DND-41 (cell line): Measurements from ENCODE around the gene GNAS-AS1.

ENCODE experiments used
- ATAC-seq: fragments of 200-7000 bp; cut with Tn5 transposase; 3 replicates; pipeline ENCODE4 v1.9.1; 2021; ENCODE audit warnings: low read depth; ENCODE audit not compliant: insufficient read depth
- DNase-seq: peaks from one replicate; pipeline ENCODE4 v3.0.0-alpha.2; 2020
- H2AFZ ChIP-seq: 2 replicates; pipeline ENCODE4 v1.6.0; 2012; ENCODE audit warnings: low read depth, low read length
- H3K27ac ChIP-seq: 2 replicates; pipeline ENCODE4 v1.5.1; 2012; ENCODE audit warnings: low read length, inconsistent platforms
- H3K27me3 ChIP-seq: fragments of 200-600 bp; sonication (generic); 2 replicates; pipeline ENCODE4 v1.6.0; 2012; ENCODE audit warnings: low read length, mild to moderate bottlenecking, inconsistent platforms; ENCODE audit not compliant: insufficient read depth, poor library complexity
- H3K36me3 ChIP-seq: 2 replicates; pipeline ENCODE4 v1.5.1; 2012; ENCODE audit warnings: low read length, inconsistent platforms; ENCODE audit not compliant: insufficient read depth
- H3K4me1 ChIP-seq: 2 replicates; pipeline ENCODE4 v1.5.1; 2012; ENCODE audit warnings: mild to moderate bottlenecking, low read length; ENCODE audit not compliant: insufficient read depth
- H3K4me2 ChIP-seq: 2 replicates; pipeline ENCODE4 v1.6.0; 2012; ENCODE audit warnings: mild to moderate bottlenecking, moderate library complexity, low read length, inconsistent platforms; ENCODE audit not compliant: insufficient read depth
- H3K4me3 ChIP-seq, 2 experiments: fragments of 200-600 bp in 1 of 2; shearing (Covaris generic) in 1 of 2; 2 replicates each; pipeline ENCODE4 v1.5.1; 2012 to 2016; ENCODE audit warnings: inconsistent platforms in 2 of 2, low read length in 2 of 2, mild to moderate bottlenecking in 2 of 2, low read depth in 1 of 2, moderate library complexity in 1 of 2
- H3K79me2 ChIP-seq: 2 replicates; pipeline ENCODE4 v1.6.0; 2012; ENCODE audit warnings: low read length, inconsistent platforms; ENCODE audit not compliant: insufficient read depth
- H3K9ac ChIP-seq: 2 replicates; pipeline ENCODE4 v1.6.0; 2012; ENCODE audit warnings: low read depth, mild to moderate bottlenecking, inconsistent platforms, low read length, moderate library complexity
- H3K9me3 ChIP-seq: 2 replicates; pipeline ENCODE4 v1.5.1; 2012; ENCODE audit warnings: low read length, moderate library complexity, mild to moderate bottlenecking, inconsistent platforms; ENCODE audit not compliant: insufficient read depth, severe bottlenecking
- H4K20me1 ChIP-seq: 2 replicates; pipeline ENCODE4 v1.6.0; 2012; ENCODE audit warnings: low read length; ENCODE audit not compliant: insufficient read depth
- EZH2 ChIP-seq: IDR thresholded peaks from 3 replicates; pipeline ENCODE4 v1.6.1; 2012; ENCODE audit warnings: borderline replicate concordance, low read depth, mild to moderate bottlenecking, moderate library complexity, low read length, inconsistent platforms; ENCODE audit not compliant: severe bottlenecking
- TF ChIP-seq, protein P1 (sequence below): IDR thresholded peaks from 2 replicates; pipeline ENCODE4 v1.5.1; 2012; ENCODE audit warnings: borderline replicate concordance, low read length, moderate library complexity, mild to moderate bottlenecking; ENCODE audit not compliant: poor library complexity, severe bottlenecking; ENCODE audit errors: extremely low read depth

GNAS-AS1 gene

DNA sequence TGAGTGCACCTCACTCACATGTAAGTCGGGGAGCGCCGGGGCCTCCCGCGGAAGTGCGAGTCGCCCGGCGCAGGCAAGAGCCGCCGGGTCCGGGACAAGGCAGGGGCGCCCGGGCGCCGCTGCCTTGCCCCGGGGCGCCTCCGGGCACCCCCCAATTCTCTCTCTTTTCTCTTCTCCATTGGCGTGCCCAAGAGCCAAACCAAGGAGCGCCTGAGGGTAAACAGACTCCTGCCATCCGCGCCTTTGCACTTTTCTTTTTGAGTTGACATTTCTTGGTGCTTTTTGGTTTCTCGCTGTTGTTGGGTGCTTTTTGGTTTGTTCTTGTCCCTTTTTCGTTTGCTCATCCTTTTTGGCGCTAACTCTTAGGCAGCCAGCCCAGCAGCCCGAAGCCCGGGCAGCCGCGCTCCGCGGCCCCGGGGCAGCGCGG, 38.6 kb upstream of the GNAS-AS1 start:
- H2AFZ ChIP-seq, result no peak overlapping the region
- H4K20me1 ChIP-seq, result peaks cover 18% of the 10 kb centered on the region
- H3K27me3 ChIP-seq, result no peaks in the 10 kb centered on the region
- TF ChIP-seq, protein P1, sequence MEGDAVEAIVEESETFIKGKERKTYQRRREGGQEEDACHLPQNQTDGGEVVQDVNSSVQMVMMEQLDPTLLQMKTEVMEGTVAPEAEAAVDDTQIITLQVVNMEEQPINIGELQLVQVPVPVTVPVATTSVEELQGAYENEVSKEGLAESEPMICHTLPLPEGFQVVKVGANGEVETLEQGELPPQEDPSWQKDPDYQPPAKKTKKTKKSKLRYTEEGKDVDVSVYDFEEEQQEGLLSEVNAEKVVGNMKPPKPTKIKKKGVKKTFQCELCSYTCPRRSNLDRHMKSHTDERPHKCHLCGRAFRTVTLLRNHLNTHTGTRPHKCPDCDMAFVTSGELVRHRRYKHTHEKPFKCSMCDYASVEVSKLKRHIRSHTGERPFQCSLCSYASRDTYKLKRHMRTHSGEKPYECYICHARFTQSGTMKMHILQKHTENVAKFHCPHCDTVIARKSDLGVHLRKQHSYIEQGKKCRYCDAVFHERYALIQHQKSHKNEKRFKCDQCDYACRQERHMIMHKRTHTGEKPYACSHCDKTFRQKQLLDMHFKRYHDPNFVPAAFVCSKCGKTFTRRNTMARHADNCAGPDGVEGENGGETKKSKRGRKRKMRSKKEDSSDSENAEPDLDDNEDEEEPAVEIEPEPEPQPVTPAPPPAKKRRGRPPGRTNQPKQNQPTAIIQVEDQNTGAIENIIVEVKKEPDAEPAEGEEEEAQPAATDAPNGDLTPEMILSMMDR, result no peak
- no peak for TF ChIP-seq EZH2
- H3K27ac ChIP-seq, result peak overlapping the region; percentile 100
- peaks cover 35% of the 10 kb centered on the region for H3K4me1 ChIP-seq
- no peaks in the 10 kb centered on the region for H3K9me3 ChIP-seq
- H3K4me2 ChIP-seq, result peak overlapping the region; percentile 88
- no peak for ATAC-seq
- peaks cover 52% of the 10 kb centered on the region for H3K79me2 ChIP-seq
- no peak for DNase-seq
- H3K9ac ChIP-seq, result peak overlapping the region; percentile 93
- peaks cover 6% of the 10 kb centered on the region; the same call in 1 of the 2 replicates for H3K36me3 ChIP-seq
- peak overlapping the region; percentile 42 to 85; a peak in 3 of 4 replicates for H3K4me3 ChIP-seq

- H3K9me3 ChIP-seq, result no peaks in the 10 kb centered on the region
- H3K9ac ChIP-seq, result peak overlapping the region; percentile 93
- ATAC-seq (peak; percentile 37), DNase-seq (peak; percentile 83)
- peaks cover 29% of the 10 kb centered on the region for H3K4me1 ChIP-seq
- H3K36me3 ChIP-seq, result peaks cover 3% of the 10 kb centered on the region; the same call in 1 of the 2 replicates
- H3K4me3 ChIP-seq, result peak overlapping the region; percentile 42 to 85; a peak in 3 of 4 replicates
- H2AFZ ChIP-seq, result peak overlapping the region; percentile 69
- TF ChIP-seq, protein P1, result no peak
- peak overlapping the region; percentile 100 for H3K27ac ChIP-seq
- H3K27me3 ChIP-seq, result no peaks in the 10 kb centered on the region
- peaks cover 45% of the 10 kb centered on the region for H3K79me2 ChIP-seq
- peak overlapping the region; percentile 88 for H3K4me2 ChIP-seq
- H4K20me1 ChIP-seq, result peaks cover 11% of the 10 kb centered on the region
Measured at GRCh38 chr20:58888521-58889333, 38.0 kb upstream of the GNAS-AS1 start.

DNA sequence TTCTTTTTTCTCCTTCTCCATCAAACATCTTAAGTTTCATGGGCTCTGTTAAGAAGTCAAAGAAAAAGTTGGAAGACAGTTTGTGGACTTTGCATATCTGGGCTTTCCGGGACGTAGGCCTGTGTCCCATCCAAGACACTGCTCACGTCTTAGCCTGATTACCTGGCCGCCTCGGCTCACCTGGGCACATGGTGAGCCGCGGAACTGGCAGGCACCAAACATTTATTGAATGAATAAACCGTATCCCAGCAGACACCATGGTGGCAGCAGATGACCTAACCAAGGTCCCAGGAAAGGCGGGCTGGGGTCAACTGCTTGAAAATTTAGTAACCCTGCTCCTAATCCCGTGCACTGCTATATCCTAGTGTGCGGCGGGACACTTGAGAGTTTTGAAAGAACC, 37.4 kb upstream of the GNAS-AS1 start:
- Histone ChIP-seq H3K9me3 (no peaks in the 10 kb centered on the region), H3K27ac (peak overlapping the region; percentile 25), H3K4me1 (peaks cover 23% of the 10 kb centered on the region), H3K9ac (peak overlapping the region; percentile 93), H3K4me2 (peak overlapping the region; percentile 88), H3K79me2 (peaks cover 39% of the 10 kb centered on the region), H4K20me1 (peaks cover 5% of the 10 kb centered on the region; the same call in 1 of the 2 replicates), H3K36me3 (no peaks in the 10 kb centered on the region), H3K4me3 (peak overlapping the region; percentile 21 to 85; a peak in 3 of 4 replicates), H2AFZ (peak overlapping the region; percentile 69), H3K27me3 (no peaks in the 10 kb centered on the region)
- ATAC-seq (no peak), DNase-seq (no peak)
- TF ChIP-seq EZH2, result no peak
- TF ChIP-seq, protein P1, result no peak
